ENCODE results near the gene BNC2. TPM values are rescaled to one million over a fixed set of nuclear protein-coding genes. Genes with fewer than 3 reads are reported as not detected.

The BNC2 gene
- total RNA-seq, 1 donor: 53.9 TPM

GRCh38 chr9:16386007-16386826, 484.3 kb downstream of the BNC2 start:
- Histone ChIP-seq H4K20me1 (ENCODE audit: insufficient read depth, low read length) (no peaks in the 10 kb centered on the region), H3K9me3 (ENCODE audit: low read depth, low read length) (no peaks in the 10 kb centered on the region), H3K4me1 (ENCODE audit: insufficient read depth, low read length) (peaks cover 15% of the 10 kb centered on the region), H3K4me2 (ENCODE audit: insufficient read depth, low read length) (peak overlapping the region; percentile 67), H3K36me3 (ENCODE audit: insufficient read depth, low read length) (no peaks in the 10 kb centered on the region), H3K4me3 (ENCODE audit: insufficient read depth, low read length) (peak overlapping the region; percentile 13), H3K79me2 (ENCODE audit: insufficient read depth, low read length) (no peaks in the 10 kb centered on the region), H3K27me3 (ENCODE audit: insufficient read depth, low read length) (no peaks in the 10 kb centered on the region), H3K27ac (ENCODE audit: low read depth, low read length) (peak overlapping the region; percentile 74), H2AFZ (ENCODE audit: low read length) (peak overlapping the region; percentile 49)
- TF ChIP-seq CTCF (IDR thresholded peaks at IDR 0.05; ENCODE audit: extremely low read depth, low read depth, low read length): no peak
- DNase-seq (ENCODE audit: insufficient read length, low spot score, missing footprints): no peak

GRCh38 chr9:16385590-16385989, 484.9 kb downstream of the BNC2 start:
- H3K4me2 ChIP-seq (ENCODE audit: insufficient read depth, low read length): peak overlapping the region; percentile 67
- H3K27ac ChIP-seq (ENCODE audit: low read depth, low read length): peak overlapping the region; percentile 74

GRCh38 chr9:16384993-16385392, 485.5 kb downstream of the BNC2 start:
- H4K20me1 ChIP-seq (ENCODE audit: insufficient read depth, low read length): no peaks in the 10 kb centered on the region
- H3K4me1 ChIP-seq (ENCODE audit: insufficient read depth, low read length): peaks cover 15% of the 10 kb centered on the region
- H3K9me3 ChIP-seq (ENCODE audit: low read depth, low read length): no peaks in the 10 kb centered on the region
- TF ChIP-seq CTCF (IDR thresholded peaks at IDR 0.05; ENCODE audit: extremely low read depth, low read depth, low read length): no peak
- no peaks in the 10 kb centered on the region for H3K36me3 ChIP-seq (ENCODE audit: insufficient read depth, low read length)
- H3K4me2 ChIP-seq (ENCODE audit: insufficient read depth, low read length): no peak overlapping the region
- no peak for DNase-seq (ENCODE audit: insufficient read length, low spot score, missing footprints)
- no peak overlapping the region for H3K4me3 ChIP-seq (ENCODE audit: insufficient read depth, low read length)
- no peak overlapping the region for H3K27ac ChIP-seq (ENCODE audit: low read depth, low read length)
- H3K27me3 ChIP-seq (ENCODE audit: insufficient read depth, low read length): no peaks in the 10 kb centered on the region
- H2AFZ ChIP-seq (ENCODE audit: low read length): no peak overlapping the region
- H3K79me2 ChIP-seq (ENCODE audit: insufficient read depth, low read length): no peaks in the 10 kb centered on the region

More at GRCh38 chr9:16385590-16385989, 484.9 kb downstream of the BNC2 start:
- no peaks in the 10 kb centered on the region for H4K20me1 ChIP-seq (ENCODE audit: insufficient read depth, low read length)
- peaks cover 15% of the 10 kb centered on the region for H3K4me1 ChIP-seq (ENCODE audit: insufficient read depth, low read length)
- no peaks in the 10 kb centered on the region for H3K36me3 ChIP-seq (ENCODE audit: insufficient read depth, low read length)
- DNase-seq (ENCODE audit: insufficient read length, low spot score, missing footprints): no peak
- no peaks in the 10 kb centered on the region for H3K9me3 ChIP-seq (ENCODE audit: low read depth, low read length)
- no peak for TF ChIP-seq CTCF (IDR thresholded peaks at IDR 0.05; ENCODE audit: extremely low read depth, low read depth, low read length)
- H3K79me2 ChIP-seq (ENCODE audit: insufficient read depth, low read length): no peaks in the 10 kb centered on the region
- H3K27me3 ChIP-seq (ENCODE audit: insufficient read depth, low read length): no peaks in the 10 kb centered on the region
- peak overlapping the region; percentile 13 for H3K4me3 ChIP-seq (ENCODE audit: insufficient read depth, low read length)
- H2AFZ ChIP-seq (ENCODE audit: low read length): peak overlapping the region; percentile 49

- H3K4me1 ChIP-seq (ENCODE audit: insufficient read depth, low read length): no peaks in the 10 kb centered on the region
- H3K79me2 ChIP-seq (ENCODE audit: insufficient read depth, low read length): no peaks in the 10 kb centered on the region
- H3K36me3 ChIP-seq (ENCODE audit: insufficient read depth, low read length): no peaks in the 10 kb centered on the region
- no peak for DNase-seq (ENCODE audit: insufficient read length, low spot score, missing footprints)
- H3K27ac ChIP-seq (ENCODE audit: low read depth, low read length): no peak overlapping the region
- TF ChIP-seq CTCF (IDR thresholded peaks at IDR 0.05; ENCODE audit: extremely low read depth, low read depth, low read length): no peak
- no peak overlapping the region for H2AFZ ChIP-seq (ENCODE audit: low read length)
- no peaks in the 10 kb centered on the region for H3K27me3 ChIP-seq (ENCODE audit: insufficient read depth, low read length)
- no peaks in the 10 kb centered on the region for H3K9me3 ChIP-seq (ENCODE audit: low read depth, low read length)
- no peak overlapping the region for H3K4me3 ChIP-seq (ENCODE audit: insufficient read depth, low read length)
- H3K4me2 ChIP-seq (ENCODE audit: insufficient read depth, low read length): no peak overlapping the region
- no peaks in the 10 kb centered on the region for H4K20me1 ChIP-seq (ENCODE audit: insufficient read depth, low read length)
Measured at GRCh38 chr9:16377311-16377710, 493.2 kb downstream of the BNC2 start.
